ENCODE data around the gene ZCWPW2. TPM values are rescaled to one million over a fixed set of nuclear protein-coding genes. Genes with fewer than 3 reads are reported as not detected.

The ZCWPW2 gene
- total RNA-seq, 1 experiment from 2014 or later = 0.79 TPM

- Histone ChIP-seq H3K9me3 (replicated peaks) (no peaks in the 10 kb centered on the region), H3K36me3 (no peaks in the 10 kb centered on the region), H3K4me1 (replicated peaks) (no peaks in the 10 kb centered on the region), H3K27me3 (replicated peaks) (no peaks in the 10 kb centered on the region), H3K27ac (no peak overlapping the region), H3K4me3 (no peak overlapping the region)
- no peak for DNase-seq (ENCODE audit: low read depth in 1 of 2, low spot score in 2 of 2)
These were observed 118.9 kb downstream of the ZCWPW2 start for GRCh38 chr3:28467414-28467813.

- no peaks in the 10 kb centered on the region for H3K9me3 ChIP-seq (replicated peaks)
These were observed 127.7 kb downstream of the ZCWPW2 start for GRCh38 chr3:28476194-28476593.

GRCh38 chr3:28476764-28477163, 128.2 kb downstream of the ZCWPW2 start:
- Histone ChIP-seq H3K27me3 (replicated peaks) (no peaks in the 10 kb centered on the region), H3K4me1 (replicated peaks) (no peaks in the 10 kb centered on the region), H3K36me3 (no peaks in the 10 kb centered on the region), H3K9me3 (replicated peaks) (no peaks in the 10 kb centered on the region), H3K4me3 (no peak overlapping the region), H3K27ac (no peak overlapping the region)
- DNase-seq (ENCODE audit: low read depth in 1 of 2, low spot score in 2 of 2) = no peak

More at GRCh38 chr3:28476194-28476593, 127.7 kb downstream of the ZCWPW2 start:
- H3K4me1 ChIP-seq (replicated peaks) = no peaks in the 10 kb centered on the region
- H3K27ac ChIP-seq = no peak overlapping the region
- no peaks in the 10 kb centered on the region for H3K27me3 ChIP-seq (replicated peaks)
- no peak overlapping the region for H3K4me3 ChIP-seq
- no peaks in the 10 kb centered on the region for H3K36me3 ChIP-seq
- DNase-seq (ENCODE audit: low read depth in 1 of 2, low spot score in 2 of 2) = peak in 1 of 2 experiments; percentile 3

GRCh38 chr3:28485164-28485563, 136.6 kb downstream of the ZCWPW2 start:
- H3K4me1 ChIP-seq (replicated peaks) = no peaks in the 10 kb centered on the region
- H3K9me3 ChIP-seq (replicated peaks) = no peaks in the 10 kb centered on the region
- no peaks in the 10 kb centered on the region for H3K27me3 ChIP-seq (replicated peaks)
- DNase-seq (ENCODE audit: low read depth in 1 of 2, low spot score in 2 of 2) = no peak
- H3K27ac ChIP-seq = no peak overlapping the region
- no peak overlapping the region for H3K4me3 ChIP-seq
- no peaks in the 10 kb centered on the region for H3K36me3 ChIP-seq

- H3K4me1 ChIP-seq (replicated peaks) = no peaks in the 10 kb centered on the region
- H3K9me3 ChIP-seq (replicated peaks) = no peaks in the 10 kb centered on the region
- H3K27me3 ChIP-seq (replicated peaks) = no peaks in the 10 kb centered on the region
- H3K4me3 ChIP-seq = no peak overlapping the region
- H3K27ac ChIP-seq = no peak overlapping the region
- no peaks in the 10 kb centered on the region for H3K36me3 ChIP-seq
- DNase-seq (ENCODE audit: low read depth in 1 of 2, low spot score in 2 of 2) = no peak
These were observed 146.8 kb downstream of the ZCWPW2 start for GRCh38 chr3:28495301-28495700.

GRCh38 chr3:28502397-28502937, 153.9 kb downstream of the ZCWPW2 start:
- Histone ChIP-seq H3K36me3 (no peaks in the 10 kb centered on the region), H3K4me1 (replicated peaks) (no peaks in the 10 kb centered on the region), H3K4me3 (no peak overlapping the region), H3K9me3 (replicated peaks) (no peaks in the 10 kb centered on the region), H3K27ac (no peak overlapping the region), H3K27me3 (replicated peaks) (no peaks in the 10 kb centered on the region)
- no peak for DNase-seq (ENCODE audit: low read depth in 1 of 2, low spot score in 2 of 2)

GRCh38 chr3:28504976-28505375, 156.5 kb downstream of the ZCWPW2 start:
- Histone ChIP-seq H3K36me3 (no peaks in the 10 kb centered on the region), H3K27me3 (replicated peaks) (no peaks in the 10 kb centered on the region), H3K4me3 (no peak overlapping the region), H3K9me3 (replicated peaks) (no peaks in the 10 kb centered on the region), H3K27ac (no peak overlapping the region), H3K4me1 (replicated peaks) (no peaks in the 10 kb centered on the region)
- DNase-seq (ENCODE audit: low read depth in 1 of 2, low spot score in 2 of 2) = no peak

- Histone ChIP-seq H3K27me3 (replicated peaks) (no peaks in the 10 kb centered on the region), H3K27ac (no peak overlapping the region), H3K9me3 (replicated peaks) (no peaks in the 10 kb centered on the region), H3K4me3 (no peak overlapping the region), H3K4me1 (replicated peaks) (no peaks in the 10 kb centered on the region), H3K36me3 (no peaks in the 10 kb centered on the region)
- no peak for DNase-seq (ENCODE audit: low read depth in 1 of 2, low spot score in 2 of 2)
These were observed 173.1 kb downstream of the ZCWPW2 start for GRCh38 chr3:28521663-28522062.

- Histone ChIP-seq H3K9me3 (replicated peaks) (no peaks in the 10 kb centered on the region), H3K4me1 (replicated peaks) (no peaks in the 10 kb centered on the region), H3K27ac (no peak overlapping the region), H3K4me3 (no peak overlapping the region), H3K36me3 (no peaks in the 10 kb centered on the region), H3K27me3 (replicated peaks) (no peaks in the 10 kb centered on the region)
- DNase-seq (ENCODE audit: low read depth in 1 of 2, low spot score in 2 of 2) = no peak
These were observed 193.8 kb downstream of the ZCWPW2 start for GRCh38 chr3:28542351-28542750.

GRCh38 chr3:28544236-28544635, 195.7 kb downstream of the ZCWPW2 start:
- no peaks in the 10 kb centered on the region for H3K9me3 ChIP-seq (replicated peaks)
- no peak overlapping the region for H3K27ac ChIP-seq
- H3K4me1 ChIP-seq (replicated peaks) = no peaks in the 10 kb centered on the region
- no peak for DNase-seq (ENCODE audit: low read depth in 1 of 2, low spot score in 2 of 2)
- H3K4me3 ChIP-seq = no peak overlapping the region
- H3K27me3 ChIP-seq (replicated peaks) = no peaks in the 10 kb centered on the region
- no peaks in the 10 kb centered on the region for H3K36me3 ChIP-seq

GRCh38 chr3:28544831-28545230, 196.3 kb downstream of the ZCWPW2 start:
- H3K4me3 ChIP-seq = no peak overlapping the region

GRCh38 chr3:28547677-28548076, 199.2 kb downstream of the ZCWPW2 start:
- Histone ChIP-seq H3K27me3 (replicated peaks) (no peaks in the 10 kb centered on the region), H3K27ac (no peak overlapping the region), H3K4me3 (no peak overlapping the region), H3K9me3 (replicated peaks) (no peaks in the 10 kb centered on the region), H3K4me1 (replicated peaks) (no peaks in the 10 kb centered on the region), H3K36me3 (no peaks in the 10 kb centered on the region)
- DNase-seq (ENCODE audit: low read depth in 1 of 2, low spot score in 2 of 2) = no peak

More at GRCh38 chr3:28544831-28545230, 196.3 kb downstream of the ZCWPW2 start:
- H3K4me1 ChIP-seq (replicated peaks) = no peaks in the 10 kb centered on the region
- no peak overlapping the region for H3K27ac ChIP-seq
- no peaks in the 10 kb centered on the region for H3K9me3 ChIP-seq (replicated peaks)
- no peaks in the 10 kb centered on the region for H3K27me3 ChIP-seq (replicated peaks)
- H3K36me3 ChIP-seq = no peaks in the 10 kb centered on the region
- no peak for DNase-seq (ENCODE audit: low read depth in 1 of 2, low spot score in 2 of 2)

- no peaks in the 10 kb centered on the region for H3K4me1 ChIP-seq (replicated peaks)
- no peaks in the 10 kb centered on the region for H3K9me3 ChIP-seq (replicated peaks)
- DNase-seq (ENCODE audit: low read depth in 1 of 2, low spot score in 2 of 2) = no peak
- no peak overlapping the region for H3K4me3 ChIP-seq
- no peaks in the 10 kb centered on the region for H3K36me3 ChIP-seq
- H3K27me3 ChIP-seq (replicated peaks) = no peaks in the 10 kb centered on the region
- H3K27ac ChIP-seq = no peak overlapping the region
These were observed 204.7 kb downstream of the ZCWPW2 start for GRCh38 chr3:28553175-28553574.

GRCh38 chr3:28556195-28556594, 207.7 kb downstream of the ZCWPW2 start:
- Histone ChIP-seq H3K9me3 (replicated peaks) (no peaks in the 10 kb centered on the region), H3K4me1 (replicated peaks) (no peaks in the 10 kb centered on the region), H3K36me3 (no peaks in the 10 kb centered on the region), H3K27me3 (replicated peaks) (no peaks in the 10 kb centered on the region), H3K27ac (no peak overlapping the region), H3K4me3 (no peak overlapping the region)
- no peak for DNase-seq (ENCODE audit: low read depth in 1 of 2, low spot score in 2 of 2)

- Histone ChIP-seq H3K27ac (no peak overlapping the region), H3K4me3 (no peak overlapping the region), H3K36me3 (no peaks in the 10 kb centered on the region), H3K27me3 (replicated peaks) (no peaks in the 10 kb centered on the region), H3K4me1 (replicated peaks) (no peaks in the 10 kb centered on the region), H3K9me3 (replicated peaks) (no peaks in the 10 kb centered on the region)
- no peak for DNase-seq (ENCODE audit: low read depth in 1 of 2, low spot score in 2 of 2)
These were observed 215.7 kb downstream of the ZCWPW2 start for GRCh38 chr3:28564211-28564610.

All from SJSA1 (cell line).